Thoracic aorta (tissue), 2 donors: ENCODE results near the gene DOHH. TPM values are rescaled to one million over a fixed set of nuclear protein-coding genes. Genes with fewer than 3 reads are reported as not detected.

Experiments used
- ATAC-seq: fragments of 150-250 bp; one replicate; pipeline ENCODE4 v1.8.0; 2017; ENCODE audit warnings: low read depth; ENCODE audit not compliant: insufficient number of reproducible peaks, low FRiP score
- DNase-seq: peaks from one replicate; pipeline ENCODE4 v3.0.0-alpha.2; 2020; ENCODE audit warnings: low spot score
- H3K27ac ChIP-seq, 2 donors: fragments of 200-600 bp; sonication (generic); 1 replicate in 1 of 2; 2 replicates in 1 of 2; pipeline ENCODE4 v1.5.1; 2016; ENCODE audit warnings: mild to moderate bottlenecking in 2 of 2, moderate library complexity in 2 of 2
- H3K27me3 ChIP-seq: fragments of 200-600 bp; sonication (generic); replicated peaks from 2 replicates; pipeline ENCODE4 v1.6.0; 2016; ENCODE audit warnings: mild to moderate bottlenecking; ENCODE audit not compliant: insufficient read depth
- H3K36me3 ChIP-seq: fragments of 200-600 bp; sonication (generic); one replicate; pipeline ENCODE4 v1.5.1; 2016
- H3K4me1 ChIP-seq, 2 donors: fragments of 200-600 bp; sonication (generic); 1 replicate in 1 of 2; 2 replicates in 1 of 2; pipeline versions ENCODE4 v1.5.1 to v1.6.0; 2016; ENCODE audit warnings: low read depth in 2 of 2, mild to moderate bottlenecking in 1 of 2; ENCODE audit not compliant: control insufficient read depth in 1 of 2
- H3K4me3 ChIP-seq: fragments of 200-600 bp; sonication (generic); 2 replicates; pipeline ENCODE4 v1.5.1; 2016; ENCODE audit warnings: mild to moderate bottlenecking
- H3K9me3 ChIP-seq: fragments of 200-600 bp; sonication (generic); 2 replicates; pipeline ENCODE4 v1.5.1; 2016
- CTCF ChIP-seq: fragments of 200-600 bp; sonication (generic); IDR thresholded peaks from one replicate; pipeline ENCODE4 v1.5.1; 2019; ENCODE audit warnings: antibody characterized with exemption
- total RNA-seq, 2 donors: library from RNA; depleted of rRNA; stranded (reverse); fragments of >200 nt; gene quantifications; one replicate each; pipeline versions ENCODE4 v1.1.0 to v1.2.3, GENCODE V29; 2016

The DOHH gene
- total RNA-seq, 2 donors from 2014 or later, result 22.0 to 24.2 TPM

GRCh38 chr19:3515891-3516422 lies 15.5 kb upstream of the DOHH start:
- TF ChIP-seq CTCF, result no peak
- Histone ChIP-seq H3K36me3 (peaks cover 4% of the 10 kb centered on the region), H3K4me3 (no peak overlapping the region), H3K4me1 (peaks cover 0 to 23% of the 10 kb centered on the region in 2 donors), H3K9me3 (no peaks in the 10 kb centered on the region), H3K27ac (no peak overlapping the region), H3K27me3 (no peaks in the 10 kb centered on the region)
- no peak for ATAC-seq
- DNase-seq, result no peak

GRCh38 chr19:3514930-3515329 lies 14.5 kb upstream of the DOHH start:
- H3K4me1 ChIP-seq, result peaks cover 0 to 23% of the 10 kb centered on the region in 2 donors
- ATAC-seq, result no peak
- TF ChIP-seq CTCF, result no peak

GRCh38 chr19:3513229-3514140 lies 13.0 kb upstream of the DOHH start:
- no peaks in the 10 kb centered on the region for H3K27me3 ChIP-seq
- peaks cover 11% of the 10 kb centered on the region for H3K36me3 ChIP-seq
- peaks cover 0 to 23% of the 10 kb centered on the region in 2 donors for H3K4me1 ChIP-seq
- no peak overlapping the region for H3K27ac ChIP-seq
- ATAC-seq, result no peak
- H3K9me3 ChIP-seq, result no peaks in the 10 kb centered on the region
- no peak overlapping the region for H3K4me3 ChIP-seq
- TF ChIP-seq CTCF, result no peak
- no peak for DNase-seq

More at GRCh38 chr19:3514930-3515329, 14.5 kb upstream of the DOHH start:
- no peak overlapping the region for H3K27ac ChIP-seq
- peaks cover 9% of the 10 kb centered on the region for H3K36me3 ChIP-seq
- no peak for DNase-seq
- no peaks in the 10 kb centered on the region for H3K27me3 ChIP-seq
- H3K9me3 ChIP-seq, result no peaks in the 10 kb centered on the region
- H3K4me3 ChIP-seq, result no peak overlapping the region

- Histone ChIP-seq H3K4me1 (peaks cover 0 to 24% of the 10 kb centered on the region in 2 donors), H3K27ac (no peak overlapping the region), H3K4me3 (no peak overlapping the region), H3K36me3 (peaks cover 11% of the 10 kb centered on the region), H3K9me3 (no peaks in the 10 kb centered on the region), H3K27me3 (no peaks in the 10 kb centered on the region)
- ATAC-seq, result no peak
- DNase-seq, result no peak
- no peak for TF ChIP-seq CTCF
Observed at GRCh38 chr19:3512562-3513228, 12.2 kb upstream of the DOHH start.
